Retinal pigment epithelial cell (primary cell): ENCODE measurements around the gene PDE6B.

Experiments
- DNase-seq: peaks from one replicate; pipeline ENCODE4 v3.0.0-alpha.2; 2010; ENCODE audit warnings: low read depth
- H3K4me3 ChIP-seq: 2 replicates; pipeline ENCODE4 v1.5.1; 2011; ENCODE audit warnings: mild to moderate bottlenecking, low read length, control low read depth, moderate library complexity
- CTCF ChIP-seq: conservative IDR thresholded peaks from 2 replicates; pipeline ENCODE4 v1.5.1; 2011; ENCODE audit warnings: low read depth, low read length, control low read depth, inconsistent platforms

Gene PDE6B

GRCh38 chr4:625631-626161 is 323 bp downstream of the PDE6B start:
- DNase-seq: no peak

GRCh38 chr4:626201-627091 is 1.1 kb downstream of the PDE6B start:
- no peak for DNase-seq
- no peak for TF ChIP-seq CTCF
- H3K4me3 ChIP-seq: no peak overlapping the region

More at GRCh38 chr4:625631-626161, 323 bp downstream of the PDE6B start:
- H3K4me3 ChIP-seq: no peak overlapping the region
- TF ChIP-seq CTCF: no peak

GRCh38 chr4:627347-628125 is 2.2 kb downstream of the PDE6B start:
- no peak for TF ChIP-seq CTCF
- H3K4me3 ChIP-seq: no peak overlapping the region
- no peak for DNase-seq

GRCh38 chr4:628311-628741 is 3.0 kb downstream of the PDE6B start:
- no peak for DNase-seq
- H3K4me3 ChIP-seq: no peak overlapping the region
- no peak for TF ChIP-seq CTCF

GRCh38 chr4:628821-629635 is 3.7 kb downstream of the PDE6B start:
- no peak for DNase-seq
- TF ChIP-seq CTCF: no peak
- H3K4me3 ChIP-seq: no peak overlapping the region

- no peak overlapping the region for H3K4me3 ChIP-seq
- TF ChIP-seq CTCF: no peak
- no peak for DNase-seq
Measured at GRCh38 chr4:629636-629914, 4.2 kb downstream of the PDE6B start.
